ENCODE data around the gene CX3CR1. TPM values are rescaled to one million over a fixed set of nuclear protein-coding genes. Genes with fewer than 3 reads are reported as not detected.

Gene CX3CR1
- total and polyA plus RNA-seq, 9 of the 15 experiments (the other 6 are each of a cell fraction or from before 2014, with no cell fraction given) = 0.03 to 0.21 TPM; not detected in 7

- TF ChIP-seq ELF2 (CRISPR knock-in tag; IDR thresholded peaks at IDR 0.05) = no peak
- no peak for TF ChIP-seq SLC30A9 (CRISPR knock-in tag; IDR thresholded peaks at IDR 0.05)
- TF ChIP-seq ZNF583 (CRISPR knock-in tag; IDR thresholded peaks at IDR 0.05) = no peak
- TF ChIP-seq BRF2 (IDR thresholded peaks at IDR 0.05; ENCODE audit: borderline replicate concordance, insufficient read depth, insufficient read length) = no peak
- peak in 1 of 2 experiments; percentile 38; a peak in 1 of 4 replicates for TF ChIP-seq MAZ (CRISPR knock-in tag; conservative IDR thresholded peaks at IDR 0.05 in 1 of 2, IDR thresholded peaks at IDR 0.05 in 1 of 2)
- TF ChIP-seq JUND (IDR thresholded peaks at IDR 0.05; ENCODE audit: borderline replicate concordance, low read depth, low read length) = peak; percentile 93
- peak; percentile 86 for TF ChIP-seq JUND (tag; IDR thresholded peaks at IDR 0.05; ENCODE audit: borderline replicate concordance, low read depth, low read length)
- no peak for TF ChIP-seq ARID3A (IDR thresholded peaks at IDR 0.05; ENCODE audit: borderline replicate concordance, low read depth, low read length)
- TF ChIP-seq ATF4 (CRISPR knock-in tag; IDR thresholded peaks at IDR 0.05) = peak; percentile 86
- TF ChIP-seq NR0B1 (IDR thresholded peaks at IDR 0.05; ENCODE audit: partially characterized antibody) = no peak
- no peak for TF ChIP-seq MBD1 (CRISPR knock-in tag; IDR thresholded peaks at IDR 0.05)
- peak; percentile 54; the same call in 1 of the 2 replicates for TF ChIP-seq SMAD3 (CRISPR knock-in tag; conservative IDR thresholded peaks at IDR 0.05)
- no peak for TF ChIP-seq ETV5 (CRISPR knock-in tag; IDR thresholded peaks at IDR 0.05; ENCODE audit: low read depth)
- no peak for TF ChIP-seq MIER1 (IDR thresholded peaks at IDR 0.05; ENCODE audit: low read depth)
- no peak for TF ChIP-seq SAFB2 (IDR thresholded peaks at IDR 0.05; ENCODE audit: borderline replicate concordance, low read depth, low read length, severe bottlenecking)
- no peak for TF ChIP-seq RBM39 (optimal IDR thresholded peaks at IDR 0.05; ENCODE audit: low read depth, low read length)
- TF ChIP-seq ZNF586 (CRISPR knock-in tag; conservative IDR thresholded peaks at IDR 0.05) = no peak
- no peak for TF ChIP-seq ZNF512 (tag; IDR thresholded peaks at IDR 0.05)
- no peak for TF ChIP-seq CSDE1 (IDR thresholded peaks at IDR 0.05)
These were observed 18.9 kb downstream of the CX3CR1 start (continued) for GRCh38 chr3:39260957-39261356.
